Kasumi-1 (cell line): ENCODE data around the gene LRRC59.
"Not testable (repeated sequence)": the region's sequence is repeated elsewhere in the genome, so short reads cannot be mapped to it uniquely, and the experiment has no call there.

Source experiments
- DNase-seq, 2 experiments: peaks; one replicate each; lab custom pipeline; 2025; lab: John Stamatoyannopoulos, UW

The LRRC59 gene

DNA sequence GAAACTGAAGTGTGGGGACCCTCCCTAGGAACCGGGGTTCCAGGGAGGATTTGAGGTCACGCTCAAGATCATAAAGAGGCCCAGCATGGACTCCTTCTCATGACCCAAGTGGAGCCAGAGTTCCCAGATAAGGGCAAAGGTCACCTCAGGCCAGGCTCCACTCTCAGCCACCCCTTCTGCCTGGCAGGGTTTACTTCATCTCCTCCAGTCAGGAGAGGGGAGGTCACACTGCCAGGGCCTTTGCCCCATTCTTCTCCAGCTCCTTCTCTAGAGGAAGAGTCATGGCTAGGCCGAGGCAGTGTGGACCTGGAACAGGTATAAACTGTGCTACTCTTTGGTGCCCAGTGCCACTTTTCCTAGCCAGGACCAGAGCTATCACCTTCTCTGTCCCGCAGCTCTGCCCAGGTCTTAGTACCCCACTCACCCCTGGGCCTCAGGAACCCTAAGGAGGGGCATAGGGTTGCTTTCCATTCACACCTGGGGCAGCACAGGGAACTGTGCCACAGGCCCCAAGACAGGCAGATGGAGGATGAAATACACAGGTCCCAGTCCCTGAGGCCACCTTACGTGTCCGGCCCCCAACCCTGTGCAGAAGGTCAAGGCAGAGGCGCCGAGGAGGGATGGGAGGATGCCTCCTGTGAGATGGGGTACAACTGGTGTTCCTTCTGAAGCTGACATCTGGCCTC is 27.8 kb upstream of the LRRC59 start:
- DNase-seq: no peak

- no peak for DNase-seq
Measured at GRCh38 chr17:50424246-50424995, 27.1 kb upstream of the LRRC59 start.

- peak; percentile 16 to 29 for DNase-seq
Measured at GRCh38 chr17:50423553-50424159, 26.3 kb upstream of the LRRC59 start.

DNA sequence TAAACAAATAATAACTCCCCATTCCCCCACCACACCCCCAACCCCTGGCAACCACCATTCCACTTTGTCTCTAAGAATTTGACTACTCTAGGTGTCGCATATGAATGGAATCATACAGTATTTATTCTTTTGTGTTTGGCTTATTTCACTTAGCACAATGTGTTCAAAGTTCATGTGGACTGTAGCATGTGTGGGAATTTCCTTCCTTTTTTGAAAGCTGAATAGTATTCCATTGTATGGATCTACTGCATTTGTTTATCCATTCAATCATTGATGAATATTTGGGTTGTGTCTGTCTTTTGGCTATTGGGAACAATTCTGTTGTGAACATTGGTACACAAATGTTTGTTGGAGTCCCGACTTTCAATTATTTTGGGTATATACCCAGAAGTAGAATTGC is 25.4 kb upstream of the LRRC59 start:
- DNase-seq: no peak

GRCh38 chr17:50421308-50422051 is 24.2 kb upstream of the LRRC59 start:
- peak; percentile 65 to 68 for DNase-seq

GRCh38 chr17:50420419-50421112 is 23.2 kb upstream of the LRRC59 start:
- DNase-seq: no peak

- not testable (repeated sequence) for DNase-seq
Measured at GRCh38 chr17:50419577-50419976, 22.3 kb upstream of the LRRC59 start.

- no peak for DNase-seq
Measured at GRCh38 chr17:50414808-50415207, 17.5 kb upstream of the LRRC59 start.

DNA sequence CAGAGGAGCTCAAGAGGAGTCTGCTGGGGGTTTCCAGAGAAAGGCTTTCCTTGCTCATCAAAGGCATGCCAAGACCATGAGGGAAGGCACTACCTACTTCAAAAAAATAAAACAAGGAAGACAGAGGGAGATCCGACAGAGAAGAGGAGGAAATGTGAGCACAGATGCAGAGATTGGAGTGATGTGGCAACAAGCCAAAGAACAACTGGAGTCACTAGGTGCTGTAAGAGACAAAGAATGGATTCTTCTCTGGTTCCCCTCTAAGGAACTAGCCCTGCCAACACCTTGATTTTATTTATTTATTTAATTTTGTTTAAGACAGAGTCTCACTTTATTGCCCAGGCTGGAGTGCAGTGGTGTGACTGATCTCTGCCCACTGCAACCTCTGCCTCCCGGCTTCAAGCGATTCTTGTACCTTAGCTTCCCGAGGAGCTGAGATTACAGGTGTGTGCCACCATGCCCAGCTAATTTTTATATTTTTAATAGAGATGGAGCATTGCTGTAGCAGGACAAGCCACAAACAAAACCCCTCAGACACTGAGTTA is 14.9 kb upstream of the LRRC59 start:
- no peak for DNase-seq

GRCh38 chr17:50407921-50408320 is 10.6 kb upstream of the LRRC59 start:
- DNase-seq: no peak

- no peak for DNase-seq
Measured at GRCh38 chr17:50406578-50406977, 9.3 kb upstream of the LRRC59 start.

- DNase-seq: not testable (repeated sequence)
Measured at GRCh38 chr17:50405351-50405750, 8.0 kb upstream of the LRRC59 start.

DNA sequence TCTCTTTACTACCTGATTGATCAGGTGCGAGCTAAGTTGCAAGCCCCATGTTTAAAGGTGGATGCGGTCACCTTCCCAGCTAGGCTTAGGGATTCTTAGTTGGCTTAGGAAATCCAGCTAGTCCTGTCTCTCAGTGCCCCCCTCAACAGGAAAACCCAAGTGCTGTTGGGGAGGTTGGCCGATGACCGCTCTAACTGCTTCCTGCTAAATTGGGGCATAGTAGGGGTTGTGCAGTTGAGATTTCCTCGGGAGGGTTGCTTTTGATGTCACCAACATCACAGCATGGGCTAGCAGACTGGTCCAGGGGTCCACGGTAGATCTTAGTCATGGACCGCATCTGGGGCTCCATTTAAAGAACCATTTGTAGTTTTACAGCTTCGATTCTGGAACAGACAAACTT is 2.3 kb upstream of the LRRC59 start:
- DNase-seq: not testable (repeated sequence)

DNA sequence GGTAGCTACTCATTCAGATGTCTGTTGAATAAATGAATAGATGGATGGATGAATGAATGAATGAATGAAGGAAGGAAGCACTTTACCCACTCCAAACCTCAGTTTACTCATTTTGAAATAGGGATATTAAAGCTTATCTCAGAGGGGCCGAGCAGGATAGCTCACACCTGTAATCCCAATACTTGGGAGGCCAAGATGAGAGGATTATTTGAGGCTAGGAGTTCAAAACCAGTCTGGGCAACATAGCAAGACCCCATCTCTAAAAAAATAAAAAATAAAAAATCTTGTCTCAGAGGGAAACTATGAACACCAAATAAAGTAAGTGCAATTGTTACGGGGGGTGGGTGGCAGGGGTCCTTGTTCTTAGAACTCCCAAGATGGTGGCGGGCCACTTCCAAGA is 1.3 kb upstream of the LRRC59 start:
- not testable (repeated sequence) for DNase-seq

DNA sequence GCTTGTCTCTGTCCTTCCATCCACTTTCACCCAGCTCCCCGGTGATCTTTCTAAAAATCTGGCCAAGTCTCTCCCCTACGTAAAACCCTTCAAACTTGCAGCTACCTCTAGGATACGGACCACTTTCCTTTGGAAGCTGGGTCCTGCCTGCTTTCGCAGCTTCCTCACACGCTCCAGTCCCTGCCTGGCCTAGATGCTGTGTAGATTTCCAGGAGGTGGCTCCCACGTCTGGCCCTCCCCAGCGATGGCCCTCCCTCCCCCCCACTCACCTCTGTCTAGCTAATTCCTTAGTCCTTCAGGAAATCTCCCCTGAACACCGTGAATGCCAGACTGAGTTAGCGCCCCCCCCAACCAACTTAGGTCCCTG is 579 bp upstream of the LRRC59 start:
- no peak for DNase-seq

- DNase-seq: peak; percentile 29 to 36
Measured at GRCh38 chr17:50396261-50397110, 837 bp downstream of the LRRC59 start.

DNA sequence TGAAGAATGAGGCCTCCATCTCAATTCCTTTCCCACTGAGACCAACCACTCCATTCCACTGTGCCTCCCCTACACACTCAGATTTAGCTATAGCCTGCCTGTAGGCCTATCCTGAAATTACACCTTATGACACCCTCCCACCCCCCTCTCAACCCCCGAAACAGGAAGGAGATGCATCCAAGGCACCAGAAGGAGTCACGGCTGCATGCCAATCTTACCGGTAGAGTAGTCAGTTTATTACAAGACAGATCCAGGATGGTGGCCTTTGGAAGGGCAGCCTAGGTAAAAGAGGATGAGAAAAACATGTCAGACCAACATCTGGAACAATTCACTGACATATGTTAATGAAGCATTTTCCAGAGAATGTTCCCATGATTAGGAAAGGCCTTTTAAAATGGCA is 2.6 kb downstream of the LRRC59 start:
- no peak for DNase-seq

- no peak for DNase-seq
Measured at GRCh38 chr17:50393700-50394099, 3.6 kb downstream of the LRRC59 start.

DNA sequence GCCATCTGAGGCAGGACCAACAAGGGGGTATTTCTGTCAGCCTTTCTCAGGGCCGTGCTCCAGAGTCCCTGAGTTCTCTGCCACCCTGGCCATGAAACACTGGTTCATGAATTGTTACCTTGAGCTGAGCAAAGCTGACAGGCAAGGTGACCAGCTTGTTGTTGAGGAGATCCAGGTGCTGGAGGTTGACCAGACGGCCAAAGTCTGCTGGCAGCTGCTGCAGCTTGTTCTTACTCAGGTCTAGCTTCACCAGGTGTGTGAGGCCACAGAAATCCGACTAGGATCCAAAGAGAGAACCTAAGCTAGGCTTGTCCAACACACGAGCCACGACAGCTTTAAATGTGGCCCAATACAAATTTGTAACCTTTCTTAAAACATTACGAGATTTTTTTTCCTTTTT is 4.7 kb downstream of the LRRC59 start:
- DNase-seq: no peak

DNA sequence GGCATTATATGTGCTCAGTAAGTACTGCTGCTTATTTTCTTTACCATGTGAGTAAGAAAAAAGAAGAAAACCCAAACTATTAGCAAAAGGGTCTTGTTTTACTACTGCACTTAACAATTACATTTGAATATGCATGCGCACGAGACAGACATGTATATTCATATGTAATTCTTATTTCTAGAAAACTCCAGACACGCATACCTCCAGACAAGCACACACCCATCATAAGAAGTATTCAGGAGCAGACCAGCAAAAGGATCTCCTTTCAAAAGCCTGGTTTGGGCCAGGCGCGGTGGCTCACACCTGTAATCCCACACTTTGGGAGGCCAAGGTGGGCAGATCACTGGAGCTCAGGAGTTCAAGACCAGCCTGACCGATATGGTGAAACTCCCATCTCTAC is 7.8 kb downstream of the LRRC59 start:
- no peak for DNase-seq

- no peak for DNase-seq
Measured at GRCh38 chr17:50388728-50389127, 8.6 kb downstream of the LRRC59 start.
